Loucy (cell line): ENCODE measurements around the gene AKNA.

ENCODE experiments used
- EZH2phosphoT487 ChIP-seq: fragments of 200-600 bp; IDR thresholded peaks from 2 replicates; pipeline ENCODE4 v1.6.1; 2018; ENCODE audit warnings: antibody characterized with exemption, mild to moderate bottlenecking, moderate library complexity, borderline replicate concordance
- TF ChIP-seq, protein P1 (sequence below): fragments of 200-600 bp; sonication (generic); conservative IDR thresholded peaks from 2 replicates; pipeline ENCODE4 v1.5.1; 2014; ENCODE audit warnings: mild to moderate bottlenecking, antibody characterized with exemption, low read length

GRCh38 chr9:114310471-114311450, 77.0 kb downstream of the AKNA start:
- TF ChIP-seq, protein P1, sequence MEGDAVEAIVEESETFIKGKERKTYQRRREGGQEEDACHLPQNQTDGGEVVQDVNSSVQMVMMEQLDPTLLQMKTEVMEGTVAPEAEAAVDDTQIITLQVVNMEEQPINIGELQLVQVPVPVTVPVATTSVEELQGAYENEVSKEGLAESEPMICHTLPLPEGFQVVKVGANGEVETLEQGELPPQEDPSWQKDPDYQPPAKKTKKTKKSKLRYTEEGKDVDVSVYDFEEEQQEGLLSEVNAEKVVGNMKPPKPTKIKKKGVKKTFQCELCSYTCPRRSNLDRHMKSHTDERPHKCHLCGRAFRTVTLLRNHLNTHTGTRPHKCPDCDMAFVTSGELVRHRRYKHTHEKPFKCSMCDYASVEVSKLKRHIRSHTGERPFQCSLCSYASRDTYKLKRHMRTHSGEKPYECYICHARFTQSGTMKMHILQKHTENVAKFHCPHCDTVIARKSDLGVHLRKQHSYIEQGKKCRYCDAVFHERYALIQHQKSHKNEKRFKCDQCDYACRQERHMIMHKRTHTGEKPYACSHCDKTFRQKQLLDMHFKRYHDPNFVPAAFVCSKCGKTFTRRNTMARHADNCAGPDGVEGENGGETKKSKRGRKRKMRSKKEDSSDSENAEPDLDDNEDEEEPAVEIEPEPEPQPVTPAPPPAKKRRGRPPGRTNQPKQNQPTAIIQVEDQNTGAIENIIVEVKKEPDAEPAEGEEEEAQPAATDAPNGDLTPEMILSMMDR, result no peak
- no peak for TF ChIP-seq EZH2phosphoT487
